GM18517 (cell line): ENCODE results near the gene RPL36.

Experiments
- ATAC-seq: cut with Tn5 transposase; IDR thresholded peaks from one replicate; pipeline ENCODE4 v1.9.1; 2021; ENCODE audit warnings: mild to moderate bottlenecking, moderate library complexity; ENCODE audit not compliant: unreplicated experiment

The RPL36 gene

GRCh38 chr19:5690125-5690954 lies at the start of gene RPL36:
Gene RPL36, plus strand, starts transcription at chr19:5690295. Its CDS starts 213 bp downstream, at chr19:5690508.
- peak; percentile 35 for ATAC-seq

DNA sequence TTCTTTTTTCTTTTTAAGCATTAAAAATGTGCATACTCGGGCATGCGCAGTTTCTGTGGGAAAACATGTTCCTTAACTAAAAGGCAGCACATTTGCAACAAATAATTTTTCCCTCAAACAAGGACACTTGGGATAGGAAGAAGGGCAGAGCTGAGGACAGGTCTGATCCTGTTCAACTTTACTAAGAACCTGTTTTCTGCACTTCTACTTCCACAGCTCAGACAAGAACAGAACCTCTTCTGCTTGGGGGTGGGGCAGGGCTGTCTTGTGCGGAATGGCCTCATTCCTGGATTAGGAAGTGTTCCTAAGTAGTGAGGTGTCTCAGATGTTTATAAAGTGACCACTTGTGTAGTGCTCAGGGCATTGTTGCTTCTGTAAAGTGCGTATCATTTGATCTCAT lies 48.9 kb upstream of the RPL36 start:
- ATAC-seq, result no peak

DNA sequence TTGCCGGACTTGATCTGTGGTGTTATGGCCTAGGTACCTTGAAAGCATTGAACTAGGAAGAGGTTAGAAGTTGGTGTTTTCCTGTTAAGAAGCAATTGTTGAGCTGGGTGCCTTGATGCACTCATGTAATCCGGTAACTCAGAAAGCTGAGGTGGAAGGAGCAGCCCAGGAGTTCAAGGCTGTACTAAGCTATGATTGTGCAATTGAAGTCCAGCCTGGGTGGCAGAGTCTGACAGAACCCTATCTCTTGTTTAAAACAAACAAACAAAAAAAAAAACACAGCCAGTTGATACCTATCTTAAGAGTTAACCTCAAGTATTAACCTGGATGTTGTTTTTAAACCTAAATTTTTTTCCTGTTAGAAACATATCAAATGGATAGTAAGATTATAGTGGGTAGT lies 47.9 kb upstream of the RPL36 start:
- no peak for ATAC-seq

DNA sequence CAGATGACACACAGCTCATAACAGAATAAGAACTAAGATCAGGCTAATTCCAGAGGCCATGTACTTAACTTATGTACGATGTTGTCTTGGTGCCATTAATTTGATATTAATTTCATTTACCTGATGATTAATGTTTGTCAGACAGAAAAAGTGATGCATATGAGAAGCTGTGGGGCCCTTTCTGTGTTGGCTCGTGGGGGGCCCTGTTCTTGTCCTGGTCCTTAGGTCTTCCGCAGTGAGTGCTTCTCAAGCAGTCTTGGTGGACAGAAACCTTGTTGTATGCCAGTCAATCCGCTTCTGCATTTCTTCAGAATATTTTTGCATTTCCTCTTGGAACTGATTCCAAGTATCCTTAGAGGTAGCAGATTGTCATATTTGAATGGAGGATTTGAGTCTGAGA lies 47.0 kb upstream of the RPL36 start:
- ATAC-seq, result no peak

DNA sequence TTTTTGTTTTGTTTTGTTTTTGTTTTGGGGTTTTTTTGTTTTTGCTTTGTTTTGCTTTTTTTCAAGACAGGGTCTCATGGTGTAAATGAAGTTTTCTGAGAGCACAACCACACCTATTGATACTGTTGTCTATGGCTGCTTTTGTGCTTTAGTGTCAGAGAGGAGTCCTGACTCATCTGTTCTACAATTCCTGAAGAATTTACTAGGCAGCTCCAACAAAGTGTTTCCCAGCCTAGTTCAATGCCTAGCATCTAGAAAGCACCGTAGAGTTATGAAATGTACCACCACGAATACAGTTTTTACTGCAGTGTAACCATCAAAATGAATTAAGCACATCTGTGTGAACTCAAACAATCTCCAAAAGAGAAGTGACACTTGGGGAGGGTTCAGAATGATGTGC lies 46.1 kb upstream of the RPL36 start:
- no peak for ATAC-seq

GRCh38 chr19:5645409-5645808 lies 44.7 kb upstream of the RPL36 start:
- no peak for ATAC-seq

- no peak for ATAC-seq
Observed at GRCh38 chr19:5646703-5647102, 43.4 kb upstream of the RPL36 start.

DNA sequence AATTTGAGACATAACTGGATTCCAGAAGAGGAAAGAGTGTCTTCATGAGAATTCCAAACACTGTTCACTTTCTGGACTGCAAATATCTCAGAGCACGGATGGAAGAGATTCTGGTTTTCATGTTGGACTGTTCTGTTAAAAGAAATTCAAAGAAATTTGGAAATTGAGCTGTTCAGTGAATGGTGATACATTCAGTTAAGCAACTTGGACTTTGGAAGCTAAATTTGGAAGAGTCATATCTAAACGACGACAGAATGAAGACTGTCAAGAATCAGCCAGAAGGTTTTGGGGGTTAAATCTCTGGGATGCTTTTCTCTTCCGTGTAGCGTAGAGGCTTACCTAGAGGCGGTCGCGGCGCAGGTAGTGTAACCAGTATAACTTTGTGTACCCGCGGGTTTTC lies 41.6 kb upstream of the RPL36 start:
- ATAC-seq, result no peak

- no peak for ATAC-seq
Observed at GRCh38 chr19:5651361-5651760, 38.7 kb upstream of the RPL36 start.

GRCh38 chr19:5652261-5652660 lies 37.8 kb upstream of the RPL36 start:
- no peak for ATAC-seq

- ATAC-seq, result no peak
Observed at GRCh38 chr19:5654931-5655330, 35.2 kb upstream of the RPL36 start.

DNA sequence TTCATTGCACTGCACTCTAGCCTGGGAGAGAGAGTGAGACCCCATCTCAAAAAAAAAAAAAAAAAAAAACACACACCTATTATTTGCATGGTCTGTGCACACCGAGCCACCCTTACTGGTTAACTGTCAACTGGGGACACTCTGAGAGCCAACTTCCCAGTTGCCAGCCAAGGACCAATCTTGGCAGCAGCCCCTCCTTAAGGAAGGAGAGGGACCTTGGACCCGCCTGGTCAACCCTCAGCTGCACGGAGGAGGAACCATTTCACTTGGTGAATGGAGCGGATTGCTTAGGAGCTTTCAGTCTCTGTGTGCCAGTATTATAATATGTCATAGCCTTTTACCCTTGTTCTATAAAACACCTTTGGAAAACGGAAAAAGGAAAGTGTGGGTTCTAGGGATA lies 34.7 kb upstream of the RPL36 start:
- ATAC-seq, result no peak

DNA sequence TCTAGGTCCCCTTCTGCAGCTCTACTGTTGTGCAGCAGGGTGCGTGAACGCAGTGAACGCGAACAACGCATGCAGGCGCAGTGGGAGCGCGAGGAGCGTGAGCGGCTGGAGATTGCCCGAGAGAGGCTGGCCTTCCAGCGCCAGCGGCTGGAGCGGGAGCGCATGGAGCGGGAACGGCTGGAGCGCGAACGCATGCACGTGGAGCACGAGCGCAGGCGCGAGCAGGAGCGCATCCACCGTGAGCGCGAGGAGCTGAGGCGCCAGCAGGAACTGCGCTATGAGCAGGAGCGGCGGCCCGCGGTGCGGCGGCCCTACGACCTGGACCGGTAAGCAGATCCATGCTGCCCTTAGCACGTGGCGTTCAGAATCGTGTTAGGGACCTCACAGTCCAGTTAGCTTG lies 28.6 kb upstream of the RPL36 start:
- no peak for ATAC-seq

- no peak for ATAC-seq
Observed at GRCh38 chr19:5663904-5664303, 26.2 kb upstream of the RPL36 start.

- ATAC-seq, result no peak
Observed at GRCh38 chr19:5664515-5664914, 25.6 kb upstream of the RPL36 start.

DNA sequence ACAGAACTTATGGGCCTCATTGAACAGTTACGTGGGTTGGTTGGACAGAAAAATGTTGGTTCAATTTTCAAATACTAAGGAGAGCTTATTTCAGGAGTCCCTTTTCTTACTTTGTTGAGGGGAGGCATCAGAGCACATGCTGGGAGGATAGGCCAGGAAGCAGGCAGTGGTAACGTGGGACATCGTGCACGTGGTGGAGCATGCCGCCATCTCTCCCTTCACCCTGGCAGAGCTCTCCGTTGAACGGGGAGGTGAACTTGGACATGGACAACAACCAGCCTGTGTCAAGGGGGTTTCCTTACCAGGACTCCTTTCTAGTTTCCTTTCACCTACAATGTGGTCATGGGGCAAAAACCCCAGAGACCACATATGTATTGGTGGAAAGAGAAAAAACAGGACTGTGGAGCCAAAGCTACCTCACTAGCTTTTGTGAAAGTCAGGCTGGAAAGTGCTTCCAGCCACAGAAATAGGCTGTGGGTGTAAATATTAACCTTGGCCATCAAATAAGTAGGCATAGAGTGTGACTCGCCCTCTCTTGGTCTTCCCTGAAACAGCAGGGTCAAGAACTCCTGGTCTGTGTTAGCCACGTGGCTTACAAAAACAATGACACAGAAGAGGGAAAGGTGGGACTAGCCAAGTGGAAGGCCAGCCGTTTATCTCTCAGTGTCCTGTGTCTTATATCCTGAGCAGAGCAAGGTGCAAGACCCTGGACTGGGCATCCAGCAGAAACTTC lies 24.1 kb upstream of the RPL36 start:
- no peak for ATAC-seq

DNA sequence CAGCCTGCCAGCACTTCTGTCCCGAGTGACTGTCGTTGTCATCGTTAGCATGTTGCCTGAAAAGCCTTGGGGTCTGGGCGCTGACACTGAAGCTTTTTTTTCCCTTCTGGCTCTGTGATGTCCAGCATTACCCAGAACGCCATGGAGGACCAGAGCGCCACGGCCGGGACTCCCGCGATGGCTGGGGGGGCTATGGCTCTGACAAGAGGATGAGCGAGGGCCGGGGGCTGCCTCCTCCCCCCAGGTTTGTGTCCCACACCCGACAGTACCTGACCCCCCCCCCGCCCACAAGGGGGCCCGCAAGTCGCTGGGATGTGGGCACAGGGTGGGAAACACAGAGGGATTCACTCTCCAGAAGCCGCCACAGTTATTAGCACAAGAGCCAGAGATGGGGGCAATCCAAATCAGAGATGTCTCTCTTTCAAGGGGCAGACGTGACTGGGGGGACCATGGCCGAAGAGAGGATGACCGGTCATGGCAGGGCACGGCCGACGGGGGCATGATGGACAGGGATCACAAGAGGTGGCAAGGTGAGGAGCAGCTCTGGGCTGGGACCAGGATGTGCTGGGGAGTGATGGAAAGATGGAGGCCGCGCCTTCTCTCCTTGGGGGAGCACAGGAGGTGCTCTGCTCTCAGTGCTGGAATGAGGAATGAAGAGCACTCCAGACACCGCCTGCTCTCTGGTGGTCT lies 23.0 kb upstream of the RPL36 start:
- ATAC-seq, result no peak

DNA sequence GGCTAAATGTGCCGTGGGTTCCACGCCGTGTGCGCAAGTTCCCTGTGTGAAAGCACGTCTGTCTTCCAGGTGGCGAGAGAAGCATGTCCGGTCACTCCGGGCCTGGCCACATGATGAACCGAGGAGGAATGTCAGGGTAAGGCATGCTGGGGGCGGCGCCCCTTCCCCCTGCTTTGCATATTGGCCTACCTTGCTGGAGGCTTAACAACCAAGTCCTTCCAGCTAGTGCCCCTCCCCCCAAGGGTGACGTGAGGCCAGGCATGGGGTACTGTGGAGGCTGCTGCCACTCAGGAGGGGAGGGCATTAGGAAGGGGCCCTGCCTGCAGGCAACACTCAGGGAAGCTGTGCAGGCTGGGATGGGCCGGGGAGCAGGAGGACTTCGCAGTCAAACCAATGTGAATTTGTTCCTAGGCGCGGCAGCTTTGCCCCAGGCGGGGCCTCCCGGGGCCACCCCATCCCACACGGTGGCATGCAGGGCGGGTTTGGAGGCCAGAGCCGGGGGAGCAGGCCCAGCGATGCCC lies 22.3 kb upstream of the RPL36 start:
- ATAC-seq, result no peak

GRCh38 chr19:5669212-5669611 lies 20.9 kb upstream of the RPL36 start:
- ATAC-seq, result no peak

- no peak for ATAC-seq
Observed at GRCh38 chr19:5671600-5671999, 18.5 kb upstream of the RPL36 start.

GRCh38 chr19:5672708-5673459 lies 17.2 kb upstream of the RPL36 start:
- no peak for ATAC-seq
